Ishikawa (cell line): ENCODE measurements around the gene MPI.

Experiments
- CEBPB ChIP-seq: IDR thresholded peaks from 2 replicates; pipeline ENCODE4 v1.6.1; 2012
- CREB1 ChIP-seq: IDR thresholded peaks from 2 replicates; pipeline ENCODE4 v1.6.1; 2012; ENCODE audit warnings: low read depth
- EGR1 ChIP-seq: IDR thresholded peaks from 2 replicates; pipeline ENCODE4 v1.6.1; 2012
- EP300 ChIP-seq: IDR thresholded peaks from 2 replicates; pipeline ENCODE4 v1.6.1; 2012; ENCODE audit warnings: borderline replicate concordance
- FOXM1 ChIP-seq: IDR thresholded peaks from 2 replicates; pipeline ENCODE4 v1.6.1; 2012; ENCODE audit warnings: low read depth, borderline replicate concordance
- NFIC ChIP-seq: IDR thresholded peaks from 2 replicates; pipeline ENCODE4 v1.6.1; 2012
- RAD21 ChIP-seq: IDR thresholded peaks from 2 replicates; pipeline ENCODE4 v1.6.1; 2012; ENCODE audit warnings: low read depth
- TAF1 ChIP-seq: IDR thresholded peaks from 2 replicates; pipeline ENCODE4 v1.6.1; 2012; ENCODE audit warnings: low read depth, mild to moderate bottlenecking
- TCF12 ChIP-seq: IDR thresholded peaks from 2 replicates; pipeline ENCODE4 v1.6.1; 2012; ENCODE audit warnings: low read depth
- TEAD4 ChIP-seq: IDR thresholded peaks from 2 replicates; pipeline ENCODE4 v1.6.1; 2012
- YY1 ChIP-seq: IDR thresholded peaks from 2 replicates; pipeline ENCODE4 v1.6.1; 2012; ENCODE audit warnings: low read depth
- ZBTB7A ChIP-seq: IDR thresholded peaks from 2 replicates; pipeline ENCODE4 v1.6.1; 2012; ENCODE audit warnings: low read depth
- TF ChIP-seq, protein P1 (sequence below): IDR thresholded peaks from 2 replicates; pipeline ENCODE4 v1.6.1; 2012; ENCODE audit warnings: low read depth, mild to moderate bottlenecking
- TF ChIP-seq, protein P2 (sequence below): IDR thresholded peaks from 2 replicates; pipeline ENCODE4 v1.6.1; 2012
- TF ChIP-seq, protein P3 (sequence below): IDR thresholded peaks from 2 replicates; pipeline ENCODE4 v1.6.1; 2012

MPI gene

DNA sequence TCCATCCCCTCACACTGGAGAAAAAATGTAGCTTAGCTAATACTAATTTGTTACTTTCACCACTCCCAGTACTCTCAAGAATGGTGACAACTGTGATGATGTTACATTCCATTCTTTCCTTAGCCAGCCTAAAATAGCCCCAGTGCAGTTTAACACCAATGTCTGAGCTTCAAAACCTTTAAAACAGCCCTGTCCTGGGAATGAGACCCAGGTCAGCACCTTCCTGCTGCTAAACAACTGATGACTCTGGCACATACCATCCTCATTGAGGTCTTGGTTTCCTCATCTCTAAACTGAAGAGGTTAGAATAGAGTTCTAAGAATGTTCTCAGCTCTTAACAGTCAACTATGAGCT is 20.5 kb upstream of the MPI start:
- TF ChIP-seq, protein P1, sequence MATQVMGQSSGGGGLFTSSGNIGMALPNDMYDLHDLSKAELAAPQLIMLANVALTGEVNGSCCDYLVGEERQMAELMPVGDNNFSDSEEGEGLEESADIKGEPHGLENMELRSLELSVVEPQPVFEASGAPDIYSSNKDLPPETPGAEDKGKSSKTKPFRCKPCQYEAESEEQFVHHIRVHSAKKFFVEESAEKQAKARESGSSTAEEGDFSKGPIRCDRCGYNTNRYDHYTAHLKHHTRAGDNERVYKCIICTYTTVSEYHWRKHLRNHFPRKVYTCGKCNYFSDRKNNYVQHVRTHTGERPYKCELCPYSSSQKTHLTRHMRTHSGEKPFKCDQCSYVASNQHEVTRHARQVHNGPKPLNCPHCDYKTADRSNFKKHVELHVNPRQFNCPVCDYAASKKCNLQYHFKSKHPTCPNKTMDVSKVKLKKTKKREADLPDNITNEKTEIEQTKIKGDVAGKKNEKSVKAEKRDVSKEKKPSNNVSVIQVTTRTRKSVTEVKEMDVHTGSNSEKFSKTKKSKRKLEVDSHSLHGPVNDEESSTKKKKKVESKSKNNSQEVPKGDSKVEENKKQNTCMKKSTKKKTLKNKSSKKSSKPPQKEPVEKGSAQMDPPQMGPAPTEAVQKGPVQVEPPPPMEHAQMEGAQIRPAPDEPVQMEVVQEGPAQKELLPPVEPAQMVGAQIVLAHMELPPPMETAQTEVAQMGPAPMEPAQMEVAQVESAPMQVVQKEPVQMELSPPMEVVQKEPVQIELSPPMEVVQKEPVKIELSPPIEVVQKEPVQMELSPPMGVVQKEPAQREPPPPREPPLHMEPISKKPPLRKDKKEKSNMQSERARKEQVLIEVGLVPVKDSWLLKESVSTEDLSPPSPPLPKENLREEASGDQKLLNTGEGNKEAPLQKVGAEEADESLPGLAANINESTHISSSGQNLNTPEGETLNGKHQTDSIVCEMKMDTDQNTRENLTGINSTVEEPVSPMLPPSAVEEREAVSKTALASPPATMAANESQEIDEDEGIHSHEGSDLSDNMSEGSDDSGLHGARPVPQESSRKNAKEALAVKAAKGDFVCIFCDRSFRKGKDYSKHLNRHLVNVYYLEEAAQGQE, result no peak
- TF ChIP-seq CREB1 (no peak), NFIC (no peak)

DNA sequence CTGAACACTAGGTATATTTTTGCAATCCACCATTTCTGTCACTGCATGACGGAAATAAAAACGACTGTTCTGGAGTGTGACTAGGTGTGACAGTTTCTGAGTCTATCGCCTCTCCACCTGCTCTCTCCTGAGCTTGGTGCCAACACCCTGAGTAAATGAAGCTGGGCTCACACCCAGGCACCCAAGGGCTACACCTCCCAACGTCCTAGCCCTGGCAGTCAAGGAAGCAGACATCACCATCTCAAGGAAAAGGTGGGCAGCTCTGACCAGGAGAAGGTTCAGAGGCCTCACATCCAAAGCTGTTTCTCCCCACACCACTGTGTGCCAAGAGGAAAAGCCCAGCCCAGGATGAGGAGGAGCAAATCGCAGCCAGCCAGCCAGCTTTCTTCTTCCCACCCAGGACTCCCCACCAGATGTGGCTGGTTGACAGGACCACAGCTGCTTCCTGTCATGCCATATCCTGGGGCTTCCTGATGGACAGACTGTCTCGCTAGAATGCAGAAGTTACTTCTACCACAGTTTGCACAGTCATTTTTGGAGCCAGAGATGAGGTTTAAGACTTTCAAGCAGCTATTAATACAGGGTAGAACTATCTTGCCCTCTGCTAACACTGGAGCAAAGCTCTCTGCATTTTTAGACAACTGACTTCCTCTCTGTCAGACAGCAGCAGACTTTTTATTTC is 20.0 kb upstream of the MPI start:
- TF ChIP-seq CEBPB (no peak), TEAD4 (no peak), EGR1 (no peak), FOXM1 (no peak), TAF1 (no peak), TCF12 (no peak), RAD21 (no peak), ZBTB7A (no peak), NFIC (no peak), CREB1 (no peak), EP300 (no peak)
- TF ChIP-seq, protein P2, sequence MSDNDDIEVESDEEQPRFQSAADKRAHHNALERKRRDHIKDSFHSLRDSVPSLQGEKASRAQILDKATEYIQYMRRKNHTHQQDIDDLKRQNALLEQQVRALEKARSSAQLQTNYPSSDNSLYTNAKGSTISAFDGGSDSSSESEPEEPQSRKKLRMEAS, result no peak
- TF ChIP-seq, protein P1, result no peak

DNA sequence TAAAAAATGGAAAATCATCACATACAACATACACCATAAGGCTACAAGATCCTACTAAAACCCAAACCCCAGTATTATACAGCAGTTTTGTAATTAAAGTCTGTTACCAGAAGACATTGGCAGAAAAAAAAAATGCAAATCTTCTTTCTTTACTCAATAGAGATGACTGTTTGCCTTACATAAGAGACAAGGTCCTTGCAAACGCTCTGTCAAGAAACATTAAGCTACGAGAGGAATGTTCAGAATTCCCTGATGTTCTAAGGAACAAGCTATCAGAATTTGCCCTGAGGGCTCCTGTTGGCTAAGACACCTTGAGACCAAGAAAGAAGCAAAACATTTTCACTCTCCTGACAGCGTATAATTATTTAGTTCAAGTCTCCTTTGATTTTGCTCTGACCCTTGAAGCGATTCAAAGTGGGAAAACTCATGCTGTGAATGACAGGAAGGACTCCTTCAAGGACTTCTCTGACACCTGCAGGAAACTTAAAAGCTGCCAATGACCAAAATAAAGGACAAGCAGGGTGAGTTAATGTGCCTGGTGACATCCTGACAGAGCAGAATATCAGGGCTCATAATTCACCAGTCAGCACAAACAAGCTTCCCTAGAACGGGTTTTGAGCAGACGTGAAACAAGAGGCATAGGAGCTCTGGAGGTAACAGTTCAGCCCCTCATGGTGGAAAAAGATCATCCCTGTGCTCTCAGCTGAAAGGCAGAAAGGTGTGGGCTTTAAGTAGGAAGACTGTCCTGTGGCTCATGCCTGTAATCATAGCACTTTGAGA is 19.2 kb upstream of the MPI start:
- TF ChIP-seq, protein P3, sequence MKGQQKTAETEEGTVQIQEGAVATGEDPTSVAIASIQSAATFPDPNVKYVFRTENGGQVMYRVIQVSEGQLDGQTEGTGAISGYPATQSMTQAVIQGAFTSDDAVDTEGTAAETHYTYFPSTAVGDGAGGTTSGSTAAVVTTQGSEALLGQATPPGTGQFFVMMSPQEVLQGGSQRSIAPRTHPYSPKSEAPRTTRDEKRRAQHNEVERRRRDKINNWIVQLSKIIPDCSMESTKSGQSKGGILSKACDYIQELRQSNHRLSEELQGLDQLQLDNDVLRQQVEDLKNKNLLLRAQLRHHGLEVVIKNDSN, result no peak
- TF ChIP-seq EP300, result no peak
- no peak for TF ChIP-seq YY1
- no peak for TF ChIP-seq CREB1
- TF ChIP-seq ZBTB7A, result no peak
- TF ChIP-seq TCF12, result no peak
- TF ChIP-seq, protein P2, result no peak
- no peak for TF ChIP-seq FOXM1
- TF ChIP-seq TAF1, result no peak
- no peak for TF ChIP-seq TEAD4
- TF ChIP-seq CEBPB, result no peak
- no peak for TF ChIP-seq EGR1
- TF ChIP-seq, protein P1, result no peak
- TF ChIP-seq RAD21, result no peak
- no peak for TF ChIP-seq NFIC

DNA sequence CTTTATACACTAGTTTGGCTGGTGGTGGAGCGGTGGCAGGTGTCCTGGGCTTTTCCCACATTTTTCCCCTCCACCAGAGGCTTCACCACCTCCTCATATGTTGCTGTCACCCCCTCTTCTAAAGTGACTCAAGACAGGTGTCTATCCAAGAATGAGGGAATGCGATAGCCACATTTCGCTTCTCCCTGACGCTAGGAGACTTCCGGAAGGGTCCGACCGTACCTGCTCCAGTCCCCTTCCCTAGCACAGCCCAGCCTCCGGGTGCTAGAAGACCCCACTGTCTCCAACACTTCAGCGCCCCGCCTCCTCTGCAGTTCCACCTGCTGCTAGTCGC is 17.2 kb upstream of the MPI start:
- TF ChIP-seq, protein P3, result no peak
- no peak for TF ChIP-seq TCF12
- no peak for TF ChIP-seq TAF1
- TF ChIP-seq CEBPB, result no peak
- no peak for TF ChIP-seq YY1
- TF ChIP-seq, protein P1, result no peak
- no peak for TF ChIP-seq NFIC
- no peak for TF ChIP-seq FOXM1
- TF ChIP-seq EP300, result no peak
